Neural progenitor cell (in vitro differentiated cells): Measurements from ENCODE around the gene TRIM63.

ENCODE experiments used
- EZH2 ChIP-seq: fragments of 200-600 bp; sonication (generic); IDR thresholded peaks from 2 replicates; pipeline ENCODE4 v1.6.1; 2017; ENCODE audit warnings: antibody characterized with exemption, mild to moderate bottlenecking, moderate library complexity
- EZH2phosphoT487 ChIP-seq: fragments of 200-600 bp; sonication (generic); IDR thresholded peaks from 2 replicates; pipeline ENCODE4 v1.6.1; 2017; ENCODE audit warnings: antibody characterized with exemption
- TF ChIP-seq, protein P1 (sequence below): fragments of 200-600 bp; sonication (generic); IDR thresholded peaks from 2 replicates; pipeline ENCODE4 v1.5.1; 2017; ENCODE audit warnings: antibody characterized with exemption, mild to moderate bottlenecking

DNA sequence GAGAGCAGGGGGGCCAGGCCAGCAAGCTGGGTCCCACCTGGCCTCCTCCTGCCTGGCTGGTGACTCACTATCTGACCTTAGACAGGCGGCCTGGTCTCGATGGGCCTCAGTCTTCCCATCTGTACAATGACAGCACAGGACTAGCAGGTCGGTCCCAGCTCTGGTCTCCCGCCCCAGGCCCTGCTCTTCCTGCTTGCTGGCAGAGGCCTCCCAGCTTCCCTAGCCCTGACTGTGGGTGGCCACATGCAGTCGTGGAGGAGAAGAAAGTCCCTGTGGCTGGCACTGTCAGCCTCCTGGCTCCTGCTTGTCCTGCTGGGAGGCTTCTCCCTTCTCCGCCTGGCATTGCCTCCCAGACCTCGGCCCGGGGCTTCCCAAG lies 45.0 kb downstream of the TRIM63 start:
- no peak for TF ChIP-seq EZH2
- TF ChIP-seq, protein P1, sequence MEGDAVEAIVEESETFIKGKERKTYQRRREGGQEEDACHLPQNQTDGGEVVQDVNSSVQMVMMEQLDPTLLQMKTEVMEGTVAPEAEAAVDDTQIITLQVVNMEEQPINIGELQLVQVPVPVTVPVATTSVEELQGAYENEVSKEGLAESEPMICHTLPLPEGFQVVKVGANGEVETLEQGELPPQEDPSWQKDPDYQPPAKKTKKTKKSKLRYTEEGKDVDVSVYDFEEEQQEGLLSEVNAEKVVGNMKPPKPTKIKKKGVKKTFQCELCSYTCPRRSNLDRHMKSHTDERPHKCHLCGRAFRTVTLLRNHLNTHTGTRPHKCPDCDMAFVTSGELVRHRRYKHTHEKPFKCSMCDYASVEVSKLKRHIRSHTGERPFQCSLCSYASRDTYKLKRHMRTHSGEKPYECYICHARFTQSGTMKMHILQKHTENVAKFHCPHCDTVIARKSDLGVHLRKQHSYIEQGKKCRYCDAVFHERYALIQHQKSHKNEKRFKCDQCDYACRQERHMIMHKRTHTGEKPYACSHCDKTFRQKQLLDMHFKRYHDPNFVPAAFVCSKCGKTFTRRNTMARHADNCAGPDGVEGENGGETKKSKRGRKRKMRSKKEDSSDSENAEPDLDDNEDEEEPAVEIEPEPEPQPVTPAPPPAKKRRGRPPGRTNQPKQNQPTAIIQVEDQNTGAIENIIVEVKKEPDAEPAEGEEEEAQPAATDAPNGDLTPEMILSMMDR: no peak
- no peak for TF ChIP-seq EZH2phosphoT487
